ENCODE data around the gene ENTPD2. TPM values are rescaled to one million over a fixed set of nuclear protein-coding genes. Genes with fewer than 3 reads are reported as not detected.

ENTPD2 gene
- total and polyA plus RNA-seq, 9 of the 15 experiments (the other 6 are each of a cell fraction or from before 2014, with no cell fraction given): 0.04 to 0.60 (median 0.14) TPM; not detected in 4

DNA sequence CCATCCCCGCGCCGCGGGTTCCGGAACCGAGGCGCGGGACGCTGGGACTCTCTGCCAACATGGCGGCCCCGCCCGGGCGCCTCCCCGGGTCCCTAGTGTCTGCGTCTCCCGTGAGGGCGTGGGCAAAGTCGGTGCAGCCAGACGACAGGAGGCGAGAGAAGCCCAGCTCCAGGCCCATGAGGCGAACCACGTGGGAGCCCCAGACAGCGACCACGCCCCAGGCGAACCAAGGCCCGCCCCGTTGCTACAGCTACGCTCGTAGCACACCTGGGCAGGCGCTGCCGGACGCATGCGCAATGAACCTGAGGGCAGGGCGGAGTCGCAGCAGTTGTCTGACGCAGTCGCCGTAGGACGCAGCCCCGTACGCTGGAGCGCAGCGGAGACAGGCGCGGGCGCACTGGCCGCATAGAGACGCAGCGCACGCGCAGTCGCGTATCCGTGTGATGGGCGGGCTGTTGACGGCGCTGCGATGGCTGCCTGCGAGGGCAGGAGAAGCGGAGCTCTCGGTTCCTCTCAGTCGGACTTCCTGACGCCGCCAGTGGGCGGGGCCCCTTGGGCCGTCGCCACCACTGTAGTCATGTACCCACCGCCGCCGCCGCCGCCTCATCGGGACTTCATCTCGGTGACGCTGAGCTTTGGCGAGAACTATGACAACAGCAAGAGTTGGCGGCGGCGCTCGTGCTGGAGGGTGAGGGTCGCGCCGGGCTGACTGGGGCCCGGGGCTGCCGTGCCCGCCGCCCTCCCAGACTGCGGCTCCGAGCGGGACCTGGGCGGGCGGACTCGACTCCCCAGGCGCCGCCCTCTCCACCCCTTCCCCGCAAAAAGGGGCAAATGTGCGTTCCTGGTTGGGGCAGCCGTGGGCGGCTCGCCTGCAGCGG lies 32.9 kb upstream of the ENTPD2 start, which contains the start of gene MAN1B1 (continued):
- no peak for TF ChIP-seq MED1 (CRISPR knock-in tag; IDR thresholded peaks at IDR 0.05; ENCODE audit: borderline replicate concordance)
- TF ChIP-seq MCM5 (IDR thresholded peaks at IDR 0.05; ENCODE audit: low read depth): no peak
- TF ChIP-seq PML (IDR thresholded peaks at IDR 0.05; ENCODE audit: low read length): peak; percentile 0; the same call in 1 of the 2 replicates
- peak; percentile 38; the same call in 1 of the 2 replicates for TF ChIP-seq RB1 (IDR thresholded peaks at IDR 0.05; ENCODE audit: low read depth)
- TF ChIP-seq KLF13 (tag; IDR thresholded peaks at IDR 0.05; ENCODE audit: borderline replicate concordance, low read depth): peak; percentile 73; the same call in 1 of the 2 replicates
- peak; percentile 39 for TF ChIP-seq PCBP1 (IDR thresholded peaks at IDR 0.05; ENCODE audit: low read depth, low read length, poor library complexity, severe bottlenecking)
- TF ChIP-seq, protein P1, sequence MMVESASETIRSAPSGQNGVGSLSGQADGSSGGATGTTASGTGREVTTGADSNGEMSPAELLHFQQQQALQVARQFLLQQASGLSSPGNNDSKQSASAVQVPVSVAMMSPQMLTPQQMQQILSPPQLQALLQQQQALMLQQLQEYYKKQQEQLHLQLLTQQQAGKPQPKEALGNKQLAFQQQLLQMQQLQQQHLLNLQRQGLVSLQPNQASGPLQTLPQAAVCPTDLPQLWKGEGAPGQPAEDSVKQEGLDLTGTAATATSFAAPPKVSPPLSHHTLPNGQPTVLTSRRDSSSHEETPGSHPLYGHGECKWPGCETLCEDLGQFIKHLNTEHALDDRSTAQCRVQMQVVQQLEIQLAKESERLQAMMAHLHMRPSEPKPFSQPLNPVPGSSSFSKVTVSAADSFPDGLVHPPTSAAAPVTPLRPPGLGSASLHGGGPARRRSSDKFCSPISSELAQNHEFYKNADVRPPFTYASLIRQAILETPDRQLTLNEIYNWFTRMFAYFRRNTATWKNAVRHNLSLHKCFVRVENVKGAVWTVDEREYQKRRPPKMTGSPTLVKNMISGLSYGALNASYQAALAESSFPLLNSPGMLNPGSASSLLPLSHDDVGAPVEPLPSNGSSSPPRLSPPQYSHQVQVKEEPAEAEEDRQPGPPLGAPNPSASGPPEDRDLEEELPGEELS (CRISPR knock-in tag; IDR thresholded peaks at IDR 0.05; ENCODE audit: borderline replicate concordance): no peak
- TF ChIP-seq, protein P2, sequence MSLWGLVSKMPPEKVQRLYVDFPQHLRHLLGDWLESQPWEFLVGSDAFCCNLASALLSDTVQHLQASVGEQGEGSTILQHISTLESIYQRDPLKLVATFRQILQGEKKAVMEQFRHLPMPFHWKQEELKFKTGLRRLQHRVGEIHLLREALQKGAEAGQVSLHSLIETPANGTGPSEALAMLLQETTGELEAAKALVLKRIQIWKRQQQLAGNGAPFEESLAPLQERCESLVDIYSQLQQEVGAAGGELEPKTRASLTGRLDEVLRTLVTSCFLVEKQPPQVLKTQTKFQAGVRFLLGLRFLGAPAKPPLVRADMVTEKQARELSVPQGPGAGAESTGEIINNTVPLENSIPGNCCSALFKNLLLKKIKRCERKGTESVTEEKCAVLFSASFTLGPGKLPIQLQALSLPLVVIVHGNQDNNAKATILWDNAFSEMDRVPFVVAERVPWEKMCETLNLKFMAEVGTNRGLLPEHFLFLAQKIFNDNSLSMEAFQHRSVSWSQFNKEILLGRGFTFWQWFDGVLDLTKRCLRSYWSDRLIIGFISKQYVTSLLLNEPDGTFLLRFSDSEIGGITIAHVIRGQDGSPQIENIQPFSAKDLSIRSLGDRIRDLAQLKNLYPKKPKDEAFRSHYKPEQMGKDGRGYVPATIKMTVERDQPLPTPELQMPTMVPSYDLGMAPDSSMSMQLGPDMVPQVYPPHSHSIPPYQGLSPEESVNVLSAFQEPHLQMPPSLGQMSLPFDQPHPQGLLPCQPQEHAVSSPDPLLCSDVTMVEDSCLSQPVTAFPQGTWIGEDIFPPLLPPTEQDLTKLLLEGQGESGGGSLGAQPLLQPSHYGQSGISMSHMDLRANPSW (CRISPR knock-in tag; IDR thresholded peaks at IDR 0.05): 0 out of 2 replicates have a peak, but pooled peaks have one; percentile 81
- TF ChIP-seq, protein P3, sequence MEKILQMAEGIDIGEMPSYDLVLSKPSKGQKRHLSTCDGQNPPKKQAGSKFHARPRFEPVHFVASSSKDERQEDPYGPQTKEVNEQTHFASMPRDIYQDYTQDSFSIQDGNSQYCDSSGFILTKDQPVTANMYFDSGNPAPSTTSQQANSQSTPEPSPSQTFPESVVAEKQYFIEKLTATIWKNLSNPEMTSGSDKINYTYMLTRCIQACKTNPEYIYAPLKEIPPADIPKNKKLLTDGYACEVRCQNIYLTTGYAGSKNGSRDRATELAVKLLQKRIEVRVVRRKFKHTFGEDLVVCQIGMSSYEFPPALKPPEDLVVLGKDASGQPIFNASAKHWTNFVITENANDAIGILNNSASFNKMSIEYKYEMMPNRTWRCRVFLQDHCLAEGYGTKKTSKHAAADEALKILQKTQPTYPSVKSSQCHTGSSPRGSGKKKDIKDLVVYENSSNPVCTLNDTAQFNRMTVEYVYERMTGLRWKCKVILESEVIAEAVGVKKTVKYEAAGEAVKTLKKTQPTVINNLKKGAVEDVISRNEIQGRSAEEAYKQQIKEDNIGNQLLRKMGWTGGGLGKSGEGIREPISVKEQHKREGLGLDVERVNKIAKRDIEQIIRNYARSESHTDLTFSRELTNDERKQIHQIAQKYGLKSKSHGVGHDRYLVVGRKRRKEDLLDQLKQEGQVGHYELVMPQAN (IDR thresholded peaks at IDR 0.05; ENCODE audit: borderline replicate concordance): peak; percentile 94; the same call in 1 of the 2 replicates
- peak; percentile 69 for TF ChIP-seq POU5F1 (IDR thresholded peaks at IDR 0.05; ENCODE audit: borderline replicate concordance, low read depth, low read length, partially characterized antibody)
- peak; percentile 93 for TF ChIP-seq CREM (IDR thresholded peaks at IDR 0.05; ENCODE audit: low read depth)
- TF ChIP-seq, protein P4, sequence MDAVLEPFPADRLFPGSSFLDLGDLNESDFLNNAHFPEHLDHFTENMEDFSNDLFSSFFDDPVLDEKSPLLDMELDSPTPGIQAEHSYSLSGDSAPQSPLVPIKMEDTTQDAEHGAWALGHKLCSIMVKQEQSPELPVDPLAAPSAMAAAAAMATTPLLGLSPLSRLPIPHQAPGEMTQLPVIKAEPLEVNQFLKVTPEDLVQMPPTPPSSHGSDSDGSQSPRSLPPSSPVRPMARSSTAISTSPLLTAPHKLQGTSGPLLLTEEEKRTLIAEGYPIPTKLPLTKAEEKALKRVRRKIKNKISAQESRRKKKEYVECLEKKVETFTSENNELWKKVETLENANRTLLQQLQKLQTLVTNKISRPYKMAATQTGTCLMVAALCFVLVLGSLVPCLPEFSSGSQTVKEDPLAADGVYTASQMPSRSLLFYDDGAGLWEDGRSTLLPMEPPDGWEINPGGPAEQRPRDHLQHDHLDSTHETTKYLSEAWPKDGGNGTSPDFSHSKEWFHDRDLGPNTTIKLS (IDR thresholded peaks at IDR 0.05; ENCODE audit: borderline replicate concordance, low read depth): no peak; the same call in 1 of the 2 replicates
- TF ChIP-seq SMAD4 (CRISPR knock-in tag; conservative IDR thresholded peaks at IDR 0.05): peak; percentile 56; the same call in 1 of the 2 replicates
- peak; percentile 94 for TF ChIP-seq CTBP1 (IDR thresholded peaks at IDR 0.05; ENCODE audit: borderline replicate concordance)
- peak; percentile 99 for TF ChIP-seq MEIS2 (IDR thresholded peaks at IDR 0.05; ENCODE audit: partially characterized antibody)
- TF ChIP-seq RFX1 (IDR thresholded peaks at IDR 0.05): peak; percentile 97
- TF ChIP-seq HNRNPL (IDR thresholded peaks at IDR 0.05; ENCODE audit: low read depth, low read length): peak; percentile 82; the same call in 1 of the 2 replicates
- TF ChIP-seq BCOR (IDR thresholded peaks at IDR 0.05): no peak

Data from K562 (cell line).